Stimulated activated CD8-positive, alpha-beta memory T cell treated with anti-CD3 and anti-CD28 coated beads, Interleukin-15, amount 100 ng/mL, for 48 hours (primary cell): ENCODE results near the gene CLSTN2.
"Not testable (repeated sequence)": the region's sequence is repeated elsewhere in the genome, so short reads cannot be mapped to it uniquely, and the experiment has no call there.

Source experiments
- DNase-seq, 2 donors: peaks; one replicate each; pipeline ENCODE4 v3.0.0-alpha.2; 2020; ENCODE audit warnings: low read depth in 2 of 2

The CLSTN2 gene

GRCh38 chr3:140423146-140423545 is 488.2 kb downstream of the CLSTN2 start:
- DNase-seq: no peak

- not testable (repeated sequence) for DNase-seq
Measured at GRCh38 chr3:140423574-140423973, 488.6 kb downstream of the CLSTN2 start.

- DNase-seq: no peak
Measured at GRCh38 chr3:140424211-140424610, 489.2 kb downstream of the CLSTN2 start.

DNA sequence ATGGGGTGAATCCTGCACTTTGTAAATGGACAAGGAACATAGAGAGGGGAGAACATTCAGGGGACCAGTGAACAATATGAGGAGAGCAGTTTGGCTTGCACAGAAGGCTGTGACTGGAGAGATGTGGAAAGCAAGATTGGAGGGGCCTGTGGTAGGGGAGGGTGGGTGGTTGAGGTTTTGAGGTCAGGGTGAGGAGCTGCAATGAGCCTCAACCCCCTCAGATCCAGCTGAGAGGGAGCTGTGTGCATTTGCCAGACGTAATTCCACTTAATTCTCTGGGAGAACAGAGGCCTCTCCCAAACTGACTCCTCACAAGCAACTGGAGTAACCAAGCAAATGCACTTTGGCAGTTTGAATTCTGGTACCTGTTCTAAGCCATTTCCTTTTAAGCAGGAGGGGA is 489.7 kb downstream of the CLSTN2 start:
- DNase-seq: no peak

- no peak for DNase-seq
Measured at GRCh38 chr3:140427786-140428185, 492.8 kb downstream of the CLSTN2 start.

DNA sequence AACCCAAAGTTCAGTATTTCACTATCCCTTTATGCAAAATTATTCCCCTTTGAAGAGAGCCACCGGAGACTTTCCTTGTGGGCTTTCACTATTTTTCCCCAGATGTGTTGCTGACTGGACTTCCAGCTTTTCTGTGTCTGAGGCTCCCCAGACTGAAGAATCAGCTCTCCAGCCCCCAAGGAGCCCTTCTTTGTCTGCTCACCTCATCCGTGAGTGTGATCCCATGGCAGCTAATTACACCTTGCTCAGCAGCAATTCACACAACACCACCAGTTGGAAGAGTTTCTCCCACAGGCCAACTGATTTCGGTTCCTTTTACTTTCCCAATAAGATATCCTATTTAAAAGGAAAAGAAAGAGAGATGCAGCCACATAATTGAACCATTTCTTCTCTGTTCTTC is 493.4 kb downstream of the CLSTN2 start:
- DNase-seq: no peak

- no peak for DNase-seq
Measured at GRCh38 chr3:140429791-140430190, 494.8 kb downstream of the CLSTN2 start.

- no peak for DNase-seq
Measured at GRCh38 chr3:140430494-140430893, 495.5 kb downstream of the CLSTN2 start.

DNA sequence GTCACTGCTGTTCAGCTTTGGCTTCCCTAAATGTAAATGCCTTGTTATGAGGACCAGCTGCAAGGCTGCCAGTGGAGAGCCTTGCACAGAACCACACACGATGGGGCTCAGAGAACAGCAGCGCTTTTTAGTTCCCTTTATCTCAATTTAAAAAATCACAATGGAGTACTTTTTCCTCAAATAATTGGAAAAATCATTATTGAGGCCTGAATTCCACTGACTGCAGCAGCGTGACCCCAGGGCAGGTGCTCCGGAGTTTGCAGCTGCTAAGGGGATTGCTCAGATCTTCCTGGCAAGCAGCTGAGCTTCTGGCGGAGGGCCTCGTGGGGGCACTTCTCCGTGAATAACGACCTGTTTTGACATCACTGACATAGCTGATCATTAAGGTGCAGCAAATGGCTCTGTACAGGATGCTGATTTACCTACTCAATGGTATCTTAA is 497.3 kb downstream of the CLSTN2 start:
- DNase-seq: no peak

DNA sequence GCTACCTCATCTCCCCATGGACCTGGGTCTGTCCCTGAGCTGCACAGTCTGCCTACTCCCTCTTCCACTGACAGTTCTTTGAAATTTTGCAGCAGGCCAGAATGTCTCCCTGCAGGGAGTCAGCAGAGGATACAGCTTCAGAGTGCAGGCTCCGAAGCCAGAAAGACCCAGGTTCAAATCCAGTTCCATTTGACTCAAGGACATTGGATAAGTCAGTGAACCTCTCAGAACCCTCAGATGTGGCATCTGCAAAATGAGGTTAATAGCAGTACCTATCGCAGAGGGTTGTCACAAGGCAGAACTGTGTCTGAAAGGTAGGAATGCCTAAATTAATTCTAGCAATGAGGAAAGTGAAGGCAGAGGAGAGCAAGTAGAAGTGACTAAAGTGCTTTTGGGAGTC is 498.4 kb downstream of the CLSTN2 start:
- no peak for DNase-seq

DNA sequence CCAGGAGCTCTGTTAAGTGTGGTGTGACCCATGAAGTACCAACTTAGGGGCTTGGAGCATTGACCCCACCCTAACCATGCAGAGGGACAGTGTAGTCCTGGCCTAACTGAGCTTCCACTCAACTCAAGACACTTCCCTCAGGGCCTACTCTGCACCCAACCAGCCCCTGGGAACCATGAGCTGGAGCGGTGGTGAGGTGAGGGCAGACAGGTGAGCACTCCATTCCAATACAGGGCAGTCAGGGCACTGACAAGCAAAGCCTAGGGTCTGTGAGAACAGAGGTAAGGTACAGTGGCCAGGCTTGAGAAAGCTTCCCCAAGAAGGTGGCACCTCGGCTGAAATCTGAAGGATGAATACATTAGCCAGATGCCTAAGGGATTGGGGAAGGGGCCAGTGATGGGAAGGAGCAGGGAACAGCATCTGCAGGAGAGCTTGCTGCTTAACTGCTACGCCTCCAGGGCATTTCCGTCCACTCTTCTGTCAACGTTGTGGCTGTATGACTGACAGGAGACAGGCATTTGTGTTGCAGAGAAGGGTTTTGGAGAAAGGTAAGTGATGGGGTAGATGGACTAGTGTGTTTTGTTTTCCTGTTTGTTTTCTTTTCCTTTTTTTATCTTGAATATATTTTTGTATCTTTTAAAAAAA is 499.4 kb downstream of the CLSTN2 start:
- DNase-seq: no peak

DNA sequence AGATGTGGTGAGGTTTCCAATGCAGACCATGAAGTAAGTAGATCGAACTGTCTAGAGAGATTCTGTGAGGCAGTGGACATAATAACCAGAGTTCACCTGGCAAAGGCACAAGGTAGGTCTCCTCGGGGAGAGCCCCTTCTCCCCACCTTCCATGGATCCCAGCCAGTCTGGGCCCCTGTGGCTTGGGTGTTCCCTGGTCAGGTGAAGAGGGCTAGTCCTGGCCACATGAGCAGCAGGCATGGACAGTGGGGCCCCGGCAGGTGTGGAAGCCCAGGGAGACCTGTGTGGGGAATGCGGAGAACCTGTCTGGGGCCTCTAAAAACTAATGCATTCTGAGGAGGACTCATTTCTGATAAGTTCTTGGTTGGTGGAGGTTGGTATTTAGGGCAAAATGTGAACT is 501.4 kb downstream of the CLSTN2 start:
- DNase-seq: no peak

DNA sequence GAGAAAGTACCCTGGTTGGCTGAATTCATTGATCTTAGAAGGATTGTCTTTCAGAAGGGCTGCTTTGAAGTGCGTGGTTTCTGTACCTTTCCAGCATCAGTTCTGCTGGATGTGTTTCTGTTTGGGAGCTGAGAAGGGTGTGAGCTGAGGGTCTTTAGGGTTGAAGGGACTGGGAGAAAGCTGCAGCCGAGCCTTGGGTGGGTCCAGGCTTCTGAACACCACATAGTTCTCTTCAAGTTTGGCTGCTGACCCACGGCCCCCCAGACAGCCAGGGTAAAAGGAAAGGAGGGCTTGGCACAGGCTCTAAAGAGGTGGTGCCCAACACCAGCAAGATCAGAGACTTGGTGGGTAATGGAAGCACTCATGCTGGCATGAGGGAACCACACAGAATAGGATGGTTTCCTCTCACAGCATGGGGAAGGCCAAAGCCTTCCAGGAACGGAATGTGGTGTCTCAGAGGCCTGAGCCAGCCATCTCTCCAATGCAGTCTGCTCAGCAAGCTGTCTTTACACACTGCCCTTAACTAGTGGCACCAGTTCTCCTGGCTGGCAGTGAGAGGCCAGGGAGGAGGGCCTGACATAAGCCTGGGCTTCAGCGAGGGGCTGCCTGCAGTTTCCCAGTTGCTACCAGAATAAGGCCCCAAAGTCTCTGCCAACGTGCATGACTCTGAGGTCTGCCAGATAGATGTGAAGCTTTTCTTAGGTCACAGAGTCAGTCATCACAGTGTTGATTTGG is 503.9 kb downstream of the CLSTN2 start:
- no peak for DNase-seq

GRCh38 chr3:140439527-140439926 is 504.5 kb downstream of the CLSTN2 start:
- DNase-seq: no peak

- DNase-seq: no peak
Measured at GRCh38 chr3:140440446-140440845, 505.5 kb downstream of the CLSTN2 start.

- DNase-seq: no peak
Measured at GRCh38 chr3:140441006-140441405, 506.0 kb downstream of the CLSTN2 start.

DNA sequence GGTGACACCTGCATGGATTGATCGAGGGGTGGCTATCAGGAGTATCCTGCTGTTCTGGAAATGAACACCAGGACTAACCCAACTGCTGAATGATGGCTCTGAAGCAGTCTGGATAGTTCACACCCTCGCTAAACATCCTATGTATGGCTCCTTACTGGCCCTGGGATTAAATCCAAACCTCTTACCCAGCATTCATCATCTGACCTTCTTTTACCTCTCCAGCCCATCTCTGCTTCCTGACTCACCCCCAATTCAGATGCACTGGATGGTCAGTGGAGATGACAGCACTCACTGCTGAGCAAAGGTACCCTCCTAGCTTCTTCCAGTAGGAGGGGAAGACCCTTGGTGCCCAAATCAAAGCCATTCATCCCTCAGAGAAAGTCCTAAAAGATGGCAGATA is 507.6 kb downstream of the CLSTN2 start:
- no peak for DNase-seq

- no peak for DNase-seq
Measured at GRCh38 chr3:140443073-140443472, 508.1 kb downstream of the CLSTN2 start.

- DNase-seq: no peak
Measured at GRCh38 chr3:140443806-140444205, 508.8 kb downstream of the CLSTN2 start.

- DNase-seq: no peak
Measured at GRCh38 chr3:140446734-140447133, 511.7 kb downstream of the CLSTN2 start.

- no peak for DNase-seq
Measured at GRCh38 chr3:140447136-140447535, 512.2 kb downstream of the CLSTN2 start.

DNA sequence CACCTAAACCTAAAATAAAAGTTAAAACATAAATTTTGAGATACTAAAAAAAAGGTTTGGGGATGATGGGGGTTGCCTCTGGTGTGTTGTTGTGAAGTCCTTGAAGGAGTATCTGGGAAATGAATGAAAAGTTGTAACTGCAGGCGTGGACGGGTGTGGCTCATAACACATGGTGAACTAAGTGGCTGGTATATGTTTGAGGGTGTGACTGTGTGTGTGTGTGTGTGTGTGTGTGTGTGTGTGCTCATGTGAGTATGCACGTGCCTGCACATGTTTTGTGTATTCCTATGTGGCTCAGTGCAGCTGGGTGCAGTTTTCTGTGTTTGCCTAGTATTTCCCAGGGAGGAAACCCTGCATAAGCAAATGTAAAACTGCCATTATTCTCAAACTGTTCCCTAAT is 513.0 kb downstream of the CLSTN2 start:
- no peak for DNase-seq

DNA sequence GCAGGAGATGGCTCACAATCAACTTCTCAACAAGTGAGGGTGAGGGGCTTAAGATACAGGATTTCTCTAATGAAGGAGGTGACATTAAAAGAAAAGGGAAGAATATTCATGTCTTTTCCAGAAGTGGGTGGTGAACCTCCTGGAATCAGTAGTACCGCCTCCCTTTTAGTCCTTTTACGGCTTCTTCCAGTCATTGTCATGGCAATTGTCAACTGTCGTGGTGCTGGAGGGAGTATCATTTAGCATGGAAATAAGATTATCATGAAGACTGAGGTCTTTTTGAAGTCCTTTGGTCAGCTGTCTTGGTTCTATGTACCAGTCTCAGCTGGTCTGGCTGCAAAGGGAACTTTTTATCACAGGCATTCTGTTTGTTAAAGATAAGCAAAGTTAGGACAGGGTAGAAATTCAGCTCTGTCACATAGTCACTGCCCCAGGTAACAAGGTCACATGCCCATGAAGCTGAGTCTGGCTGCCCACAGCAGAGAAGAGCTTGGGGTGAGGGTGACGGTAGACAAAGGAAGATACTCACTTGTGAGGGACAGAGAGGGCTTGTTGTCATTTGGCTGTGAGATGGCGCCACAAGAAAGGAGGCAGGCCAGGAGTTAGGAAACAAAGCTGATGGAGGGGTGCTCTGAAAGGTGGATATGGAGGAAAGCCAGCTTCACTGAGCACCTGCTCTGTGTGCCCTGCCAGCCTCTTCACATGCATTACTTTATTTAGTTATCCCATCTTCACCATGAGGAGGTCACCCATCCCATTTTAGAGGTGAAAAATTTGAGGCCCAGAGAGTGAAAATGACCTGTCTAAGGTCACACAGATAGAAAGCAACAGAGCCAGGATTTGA is 514.6 kb downstream of the CLSTN2 start:
- no peak for DNase-seq
